HG02571 (cell line): ENCODE measurements around the gene ARMC12.
A peak's percentile ranks its signal among the peaks of the same experiment; 100 is the strongest.

Experiments used
- ATAC-seq: cut with Tn5 transposase; IDR thresholded peaks from one replicate; pipeline ENCODE4 v1.9.1; 2021; ENCODE audit warnings: mild to moderate bottlenecking, moderate library complexity; ENCODE audit not compliant: unreplicated experiment

ARMC12 gene

GRCh38 chr6:35717449-35718374 lies 19.1 kb upstream of the ARMC12 start:
- no peak for ATAC-seq

GRCh38 chr6:35718375-35718736 lies 18.5 kb upstream of the ARMC12 start:
- no peak for ATAC-seq

GRCh38 chr6:35718911-35719381 lies 17.9 kb upstream of the ARMC12 start:
- ATAC-seq = no peak

GRCh38 chr6:35719404-35719829 lies 17.4 kb upstream of the ARMC12 start:
- ATAC-seq = peak; percentile 24

GRCh38 chr6:35719830-35720733 lies 16.8 kb upstream of the ARMC12 start:
- peak; percentile 42 for ATAC-seq

- no peak for ATAC-seq
Observed at GRCh38 chr6:35722121-35722761, 14.6 kb upstream of the ARMC12 start.

- ATAC-seq = no peak
Observed at GRCh38 chr6:35723587-35723986, 13.2 kb upstream of the ARMC12 start.

- no peak for ATAC-seq
Observed at GRCh38 chr6:35724059-35724458, 12.8 kb upstream of the ARMC12 start.

- no peak for ATAC-seq
Observed at GRCh38 chr6:35724471-35724870, 12.4 kb upstream of the ARMC12 start.

- no peak for ATAC-seq
Observed at GRCh38 chr6:35725081-35725708, 11.6 kb upstream of the ARMC12 start.

- no peak for ATAC-seq
Observed at GRCh38 chr6:35725721-35726438, 11.0 kb upstream of the ARMC12 start.

- ATAC-seq = peak; percentile 6
Observed at GRCh38 chr6:35727231-35727934, 9.4 kb upstream of the ARMC12 start.

- peak; percentile 45 for ATAC-seq
Observed at GRCh38 chr6:35727935-35728682, 8.7 kb upstream of the ARMC12 start.

- ATAC-seq = no peak
Observed at GRCh38 chr6:35728683-35729678, 7.9 kb upstream of the ARMC12 start.

- ATAC-seq = no peak
Observed at GRCh38 chr6:35729722-35730121, 7.1 kb upstream of the ARMC12 start.

- ATAC-seq = no peak
Observed at GRCh38 chr6:35730745-35731413, 6.0 kb upstream of the ARMC12 start.

GRCh38 chr6:35731414-35731735 lies 5.5 kb upstream of the ARMC12 start:
- peak; percentile 43 for ATAC-seq
